CD8-positive, alpha-beta memory T cell (primary cell): ENCODE data around the gene SLC35A1. TPM values are rescaled to one million over a fixed set of nuclear protein-coding genes. Genes with fewer than 3 reads are reported as not detected.
A peak's percentile ranks its signal among the peaks of the same experiment; 100 is the strongest.

ENCODE experiments used
- CTCF ChIA-PET: fragments of 350-600 bp; sonication (Branson Sonifier 250); formaldehyde crosslinking; loops from one replicate; lab custom pipeline; 2021; ENCODE audit warnings: antibody characterized with exemption; lab: Charles Lee
- POLR2A ChIA-PET: fragments of 350-600 bp; sonication (Branson Sonifier 250); formaldehyde crosslinking; loops from one replicate; lab custom pipeline; 2021; ENCODE audit warnings: antibody characterized with exemption; lab: Charles Lee
- DNase-seq, 5 donors: peaks; one replicate each; pipeline versions ENCODE4 v3.0.0 to v3.0.0-alpha.2; 2020 to 2022; ENCODE audit warnings: mixed read lengths in 1 of 5
- H3K27ac ChIP-seq: one replicate; pipeline ENCODE4 v1.7.0; 2013; ENCODE audit warnings: low read depth, mild to moderate bottlenecking, low read length, moderate library complexity
- H3K27me3 ChIP-seq: 2 replicates; pipeline ENCODE4 v1.7.0; 2013; ENCODE audit warnings: low read length, mild to moderate bottlenecking; ENCODE audit not compliant: insufficient read depth, poor library complexity, severe bottlenecking
- H3K36me3 ChIP-seq: 2 replicates; pipeline ENCODE4 v1.7.0; 2013; ENCODE audit warnings: mild to moderate bottlenecking, low read length, moderate library complexity; ENCODE audit not compliant: insufficient read depth
- H3K4me1 ChIP-seq: 2 replicates; pipeline ENCODE4 v1.7.0; 2013; ENCODE audit warnings: mild to moderate bottlenecking, low read length, moderate library complexity; ENCODE audit not compliant: insufficient read depth
- H3K4me3 ChIP-seq: 2 replicates; pipeline ENCODE4 v1.7.0; 2013; ENCODE audit warnings: mild to moderate bottlenecking, low read length
- H3K9me3 ChIP-seq: 2 replicates; pipeline ENCODE4 v1.7.0; 2013; ENCODE audit warnings: mild to moderate bottlenecking, low read length
- H3K27ac Mint-ChIP-seq, 8 donors: one replicate each; pipeline ENCODE4 v1.8.0; 2020 to 2021; ENCODE audit warnings: mixed read lengths in 8 of 8, mild to moderate bottlenecking in 6 of 8, inconsistent platforms in 3 of 8, moderate library complexity in 3 of 8
- H3K27me3 Mint-ChIP-seq, 2 donors: one replicate each; pipeline ENCODE4 v1.8.0; 2020 to 2021; ENCODE audit warnings: mixed read lengths in 2 of 2, mild to moderate bottlenecking in 1 of 2, moderate library complexity in 1 of 2
- H3K36me3 Mint-ChIP-seq, 3 donors: one replicate each; pipeline ENCODE4 v1.8.0; 2020 to 2021; ENCODE audit warnings: mixed read lengths in 3 of 3, inconsistent platforms in 1 of 3, mild to moderate bottlenecking in 1 of 3
- H3K4me1 Mint-ChIP-seq, 3 donors: one replicate each; pipeline ENCODE4 v1.8.0; 2020 to 2021; ENCODE audit warnings: mixed read lengths in 3 of 3, inconsistent platforms in 1 of 3, mild to moderate bottlenecking in 1 of 3
- H3K4me3 Mint-ChIP-seq, 7 donors: one replicate each; pipeline ENCODE4 v1.8.0; 2020 to 2021; ENCODE audit warnings: mixed read lengths in 7 of 7, mild to moderate bottlenecking in 6 of 7, moderate library complexity in 4 of 7, inconsistent platforms in 2 of 7
- H3K9me3 Mint-ChIP-seq, 5 donors: one replicate each; pipeline ENCODE4 v1.8.0; 2020 to 2022; ENCODE audit warnings: mixed read lengths in 5 of 5, mild to moderate bottlenecking in 3 of 5, moderate library complexity in 2 of 5, inconsistent platforms in 1 of 5
- polyA plus RNA-seq: library from polyadenylated mRNA; unstranded; fragments of 300-500 nt; fragmentation: Illumina TruSeq; gene quantifications from one replicate; pipeline ENCODE4 v1.2.3, GENCODE V29; 2021
- total RNA-seq, 2 experiments: library from RNA; stranded (reverse); gene quantifications; one replicate each; pipeline ENCODE4 v1.2.3, GENCODE V29; 2021

The SLC35A1 gene
- total and polyA plus RNA-seq, 3 experiments from 2014 or later = 11.1 to 28.3 (median 11.4) TPM

DNA sequence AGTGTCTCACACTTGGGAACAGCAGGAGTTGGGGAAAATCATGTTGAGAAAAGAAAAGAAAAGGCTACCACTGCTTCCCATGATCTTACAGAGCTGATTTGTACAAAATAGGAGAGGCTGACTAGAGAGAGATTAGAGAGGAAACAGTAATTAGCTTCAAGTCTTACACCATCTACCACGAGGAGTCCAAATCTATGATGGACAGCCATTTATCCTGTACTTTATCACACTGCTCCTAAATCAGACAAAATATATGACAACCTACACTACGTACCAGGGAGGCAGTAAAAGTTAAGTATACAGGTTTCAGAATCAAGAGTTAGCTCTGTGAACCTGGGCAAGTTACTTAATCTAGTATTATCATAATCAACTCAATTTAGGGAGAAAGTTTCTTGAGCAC, 79.0 kb downstream of the SLC35A1 start:
- no peaks in the 10 kb centered on the region for H3K4me1 ChIP-seq
- Mint-ChIP-seq H3K36me3 (peaks cover 9 to 69% (median 28%) of the 10 kb centered on the region in 3 donors), H3K27me3 (no peaks in the 10 kb centered on the region), H3K4me3 (no peak overlapping the region), H3K27ac (peak overlapping the region in 3 of 8 donors; percentile 4 to 48 (median 39)), H3K4me1 (peaks cover 10 to 18% (median 10%) of the 10 kb centered on the region in 3 donors), H3K9me3 (no peaks in the 10 kb centered on the region)
- no peak for DNase-seq
- CTCF ChIA-PET = interaction anchor here (1.6 kb wide), 1 partner anchor 37 kb away, joined by 3 read pairs; no protein-coding TSS in a partner anchor
- H3K4me3 ChIP-seq = no peak overlapping the region
- H3K27me3 ChIP-seq = no peaks in the 10 kb centered on the region
- no peak overlapping the region for H3K27ac ChIP-seq
- POLR2A ChIA-PET = no interaction called here
- H3K36me3 ChIP-seq = no peaks in the 10 kb centered on the region
- H3K9me3 ChIP-seq = no peaks in the 10 kb centered on the region

DNA sequence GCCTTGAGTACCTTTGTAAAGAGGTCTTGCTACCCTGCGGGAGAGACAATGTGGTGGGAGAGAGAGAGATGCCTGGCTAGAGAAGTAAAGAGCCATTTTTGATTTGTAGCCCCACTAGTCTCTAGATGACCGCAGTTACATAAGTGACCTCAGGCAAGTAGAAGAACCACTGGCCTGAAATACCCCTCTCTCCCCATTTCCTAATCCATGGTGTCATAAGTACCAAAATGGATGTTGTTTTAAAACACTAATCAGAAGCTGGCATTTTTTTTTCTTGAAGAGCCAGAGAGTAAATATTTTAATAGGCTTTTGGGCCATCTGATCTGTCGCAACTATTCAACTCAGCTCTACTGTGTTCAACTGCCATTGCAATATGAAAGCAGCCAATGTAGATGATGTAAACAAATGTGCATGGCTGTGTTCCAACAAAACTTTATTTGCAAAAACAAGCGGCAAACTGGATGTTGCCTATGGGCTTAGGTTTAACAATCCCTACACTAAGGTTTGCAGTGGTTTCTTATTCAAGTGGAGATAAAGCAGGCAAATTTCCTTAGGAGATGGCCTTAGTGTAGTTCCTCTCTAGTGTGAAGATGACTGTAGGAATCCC, 80.5 kb downstream of the SLC35A1 start:
- H3K4me1 Mint-ChIP-seq = peaks cover 11 to 25% (median 16%) of the 10 kb centered on the region in 3 donors
- no peak overlapping the region for H3K4me3 ChIP-seq
- peak overlapping the region in 3 of 8 donors; percentile 2 to 60 (median 5) for H3K27ac Mint-ChIP-seq
- DNase-seq = no peak
- H3K27me3 ChIP-seq = no peaks in the 10 kb centered on the region
- ChIA-PET CTCF (no interaction called here), POLR2A (no interaction called here)
- no peak overlapping the region for H3K27ac ChIP-seq
- H3K4me1 ChIP-seq = no peaks in the 10 kb centered on the region
- H3K36me3 ChIP-seq = peaks cover under 1% of the 10 kb centered on the region
- H3K9me3 Mint-ChIP-seq = no peaks in the 10 kb centered on the region
- no peaks in the 10 kb centered on the region for H3K27me3 Mint-ChIP-seq
- no peak overlapping the region for H3K4me3 Mint-ChIP-seq
- no peaks in the 10 kb centered on the region for H3K9me3 ChIP-seq
- H3K36me3 Mint-ChIP-seq = peaks cover 11 to 71% (median 27%) of the 10 kb centered on the region in 3 donors

DNA sequence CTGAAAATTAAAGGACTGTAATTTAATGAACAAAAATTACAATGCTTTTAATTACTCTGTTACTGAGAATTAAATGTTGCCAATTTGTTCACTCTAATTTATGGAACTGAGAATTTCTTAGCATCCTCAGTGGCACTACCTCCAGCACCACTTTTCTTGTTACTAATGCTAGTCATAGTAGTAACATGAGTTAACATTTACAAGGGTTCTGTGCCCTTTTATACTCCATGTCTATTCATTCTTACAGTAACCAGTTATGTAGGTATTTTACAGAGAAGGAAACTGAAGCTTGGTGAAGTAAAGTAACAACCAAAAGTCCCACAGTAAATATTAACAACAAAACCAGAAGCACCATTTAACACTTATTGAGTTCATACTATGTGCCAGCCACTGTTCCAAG, 82.7 kb downstream of the SLC35A1 start:
- no peaks in the 10 kb centered on the region for H3K9me3 ChIP-seq
- Mint-ChIP-seq H3K9me3 (no peaks in the 10 kb centered on the region), H3K36me3 (peaks cover 13 to 67% (median 24%) of the 10 kb centered on the region in 3 donors), H3K27ac (no peak overlapping the region), H3K4me3 (no peak overlapping the region), H3K27me3 (no peaks in the 10 kb centered on the region), H3K4me1 (peaks cover 9 to 27% (median 18%) of the 10 kb centered on the region in 3 donors)
- peaks cover 3% of the 10 kb centered on the region for H3K36me3 ChIP-seq
- ChIA-PET POLR2A (interaction anchor here (0.7 kb wide), 1 partner anchor 188 kb away, joined by 3 read pairs; no protein-coding TSS in a partner anchor), CTCF (no interaction called here)
- H3K4me1 ChIP-seq = no peaks in the 10 kb centered on the region
- DNase-seq = no peak
- no peak overlapping the region for H3K27ac ChIP-seq
- H3K4me3 ChIP-seq = no peak overlapping the region
- H3K27me3 ChIP-seq = no peaks in the 10 kb centered on the region

DNA sequence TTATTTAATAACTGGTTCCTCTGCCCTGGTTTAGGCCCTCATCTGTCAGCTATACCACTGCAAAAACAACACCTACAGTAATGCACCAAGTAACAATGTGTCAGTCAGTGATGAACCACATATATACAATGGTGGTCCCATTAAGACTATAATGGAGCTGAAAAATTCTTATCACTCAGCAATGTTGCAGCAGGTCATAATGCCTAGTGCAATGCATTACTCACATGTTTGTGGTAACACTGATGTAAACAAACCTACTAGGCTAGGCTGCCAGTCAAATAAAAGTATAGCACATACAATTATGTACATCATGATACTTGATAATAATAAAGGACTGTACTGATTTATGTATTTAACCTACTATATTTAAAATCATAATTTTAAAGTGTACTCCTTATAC, 85.7 kb downstream of the SLC35A1 start:
- DNase-seq = no peak
- Mint-ChIP-seq H3K4me1 (peaks cover 2 to 17% (median 13%) of the 10 kb centered on the region in 3 donors), H3K27me3 (no peaks in the 10 kb centered on the region), H3K9me3 (no peaks in the 10 kb centered on the region), H3K4me3 (no peak overlapping the region), H3K27ac (peak overlapping the region in 4 of 8 donors; percentile 6 to 50 (median 26)), H3K36me3 (peaks cover 13 to 71% (median 24%) of the 10 kb centered on the region in 3 donors)
- no peak overlapping the region for H3K27ac ChIP-seq
- no peak overlapping the region for H3K4me3 ChIP-seq
- ChIA-PET CTCF (interaction anchor here (1.2 kb wide), 1 partner anchor 165 kb away, joined by 3 read pairs; no protein-coding TSS in a partner anchor), POLR2A (no interaction called here)
- no peaks in the 10 kb centered on the region for H3K9me3 ChIP-seq
- H3K36me3 ChIP-seq = peaks cover 15% of the 10 kb centered on the region
- no peaks in the 10 kb centered on the region for H3K27me3 ChIP-seq
- H3K4me1 ChIP-seq = no peaks in the 10 kb centered on the region

DNA sequence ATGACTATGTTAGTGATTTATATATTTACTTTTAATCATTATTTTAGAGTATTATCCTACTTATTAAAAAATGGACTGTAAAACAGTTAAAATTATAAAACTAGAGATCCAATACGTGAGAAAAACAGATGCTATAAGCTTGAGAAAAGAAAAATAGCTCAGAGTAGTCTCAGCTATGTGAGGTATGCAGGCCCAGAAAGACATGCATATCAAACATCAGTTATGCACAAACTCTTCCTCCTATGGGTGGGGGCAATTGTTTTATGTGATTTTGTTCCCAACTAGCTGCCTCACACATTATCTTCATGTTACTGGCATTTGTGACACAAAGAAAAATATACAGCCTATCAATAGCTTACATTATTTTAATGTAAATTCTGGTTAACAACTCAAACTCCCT, 88.2 kb downstream of the SLC35A1 start:
- H3K9me3 ChIP-seq = no peaks in the 10 kb centered on the region
- no peak overlapping the region for H3K27ac ChIP-seq
- H3K4me1 ChIP-seq = no peaks in the 10 kb centered on the region
- H3K27ac Mint-ChIP-seq = peak overlapping the region in 1 of 8 donors; percentile 36
- no peaks in the 10 kb centered on the region for H3K27me3 Mint-ChIP-seq
- CTCF ChIA-PET = no interaction called here
- peaks cover 4 to 68% (median 21%) of the 10 kb centered on the region in 3 donors for H3K36me3 Mint-ChIP-seq
- no peak overlapping the region for H3K4me3 Mint-ChIP-seq
- POLR2A ChIA-PET = no interaction called here
- no peaks in the 10 kb centered on the region for H3K27me3 ChIP-seq
- no peak overlapping the region for H3K4me3 ChIP-seq
- peaks cover 16% of the 10 kb centered on the region for H3K36me3 ChIP-seq
- H3K9me3 Mint-ChIP-seq = no peaks in the 10 kb centered on the region
- H3K4me1 Mint-ChIP-seq = peaks cover 5 to 15% (median 13%) of the 10 kb centered on the region in 3 donors
- DNase-seq = no peak

Other genes with a start within 250 kb of the SLC35A1 start
- gene SMIM8, start 150.4 kb upstream of the SLC35A1 start, total RNA-seq = 1 to 10 TPM; 7.0 to 9.4 TPM
- 16.2 TPM for gene SMIM8, start 150.4 kb upstream of the SLC35A1 start, polyA plus RNA-seq
- not detected for gene GJB7, start 143.7 kb upstream of the SLC35A1 start, total RNA-seq
- gene GJB7, start 143.7 kb upstream of the SLC35A1 start, polyA plus RNA-seq = 0.30 TPM
- gene C6orf163, start 128.2 kb upstream of the SLC35A1 start, total RNA-seq = 1 to 10 TPM; 1.5 TPM
- gene C6orf163, start 128.2 kb upstream of the SLC35A1 start, polyA plus RNA-seq = 0.16 TPM
- gene CFAP206, start 65.0 kb upstream of the SLC35A1 start, total RNA-seq = not detected
- not detected for gene CFAP206, start 65.0 kb upstream of the SLC35A1 start, polyA plus RNA-seq
- gene RARS2, start 117.0 kb downstream of the SLC35A1 start, total RNA-seq = 10 to 100 TPM; 19.2 to 20.6 TPM
- gene RARS2, start 117.0 kb downstream of the SLC35A1 start, polyA plus RNA-seq = 27.9 TPM
- 10 to 100 TPM; 31.1 to 33.5 TPM for gene ORC3, start 117.2 kb downstream of the SLC35A1 start, total RNA-seq
- 34.1 TPM for gene ORC3, start 117.2 kb downstream of the SLC35A1 start, polyA plus RNA-seq
- 10 to 100 TPM; 47.3 to 49.3 TPM for gene AKIRIN2, start 229.3 kb downstream of the SLC35A1 start, total RNA-seq
- gene AKIRIN2, start 229.3 kb downstream of the SLC35A1 start, polyA plus RNA-seq = 55.6 TPM